Endodermal cell (in vitro differentiated cells): ENCODE data around the gene LAPTM5. TPM values are rescaled to one million over a fixed set of nuclear protein-coding genes. Genes with fewer than 3 reads are reported as not detected.

Experiments
- DNase-seq: peaks from one replicate; pipeline ENCODE4 v3.0.0-alpha.2; 2017
- H3K27ac ChIP-seq: 2 replicates; pipeline ENCODE4 v1.5.1; 2013; ENCODE audit warnings: mild to moderate bottlenecking, low read depth, low read length, moderate library complexity
- H3K27me3 ChIP-seq: 2 replicates; pipeline ENCODE4 v1.6.1; 2013; ENCODE audit warnings: mild to moderate bottlenecking, low read length, moderate library complexity; ENCODE audit not compliant: insufficient read depth, control insufficient read depth, poor library complexity, severe bottlenecking
- H3K36me3 ChIP-seq: 2 replicates; pipeline ENCODE4 v1.7.0; 2013; ENCODE audit warnings: mild to moderate bottlenecking, low read length, moderate library complexity; ENCODE audit not compliant: control insufficient read depth, insufficient read depth
- H3K4me1 ChIP-seq: one replicate; pipeline ENCODE4 v1.7.0; 2013; ENCODE audit warnings: low read length; ENCODE audit not compliant: control insufficient read depth, insufficient read depth
- H3K4me3 ChIP-seq: 2 replicates; pipeline ENCODE4 v1.5.1; 2013; ENCODE audit warnings: mild to moderate bottlenecking, low read length, moderate library complexity
- H3K9ac ChIP-seq: 2 replicates; pipeline ENCODE4 v1.6.1; 2013; ENCODE audit warnings: mild to moderate bottlenecking, low read length, moderate library complexity; ENCODE audit not compliant: poor library complexity, severe bottlenecking; ENCODE audit errors: extremely low read depth
- H3K9me3 ChIP-seq: 2 replicates; pipeline ENCODE4 v1.6.1; 2013; ENCODE audit warnings: mild to moderate bottlenecking, low read length, moderate library complexity; ENCODE audit not compliant: control insufficient read depth
- H3K27ac Mint-ChIP-seq: 2 replicates; pipeline ENCODE4 v1.8.0; 2020; ENCODE audit warnings: mixed read lengths
- H3K27me3 Mint-ChIP-seq: 2 replicates; pipeline ENCODE4 v1.8.0; 2021; ENCODE audit warnings: mild to moderate bottlenecking, mixed read lengths; ENCODE audit not compliant: insufficient read depth
- H3K36me3 Mint-ChIP-seq: 2 replicates; pipeline ENCODE4 v1.8.0; 2020; ENCODE audit warnings: low read depth, mixed read lengths
- H3K4me1 Mint-ChIP-seq: 2 replicates; pipeline ENCODE4 v1.8.0; 2020; ENCODE audit warnings: mixed read lengths
- H3K4me3 Mint-ChIP-seq: 2 replicates; pipeline ENCODE4 v1.8.0; 2020; ENCODE audit warnings: mild to moderate bottlenecking, moderate library complexity, mixed read lengths
- H3K9me3 Mint-ChIP-seq: 2 replicates; pipeline ENCODE4 v1.8.0; 2020; ENCODE audit warnings: mild to moderate bottlenecking, mixed read lengths
- CTCF ChIP-seq: fragments of 200-600 bp; sonication (generic); conservative IDR thresholded peaks from 2 replicates; pipeline ENCODE4 v1.5.0; 2021; ENCODE audit warnings: antibody characterized with exemption, mild to moderate bottlenecking
- WGBS, 2 experiments: methylation state at CpG; one replicate each; pipeline versions ENCODE4 v1.1.5 to v1.1.7; 2013; ENCODE audit warnings: missing lambda C conversion rate in 2 of 2, mixed read lengths in 1 of 2; ENCODE audit not compliant: insufficient coverage in 1 of 2, insufficient read length in 1 of 2; 5-methylcytosine and 5-hydroxymethylcytosine counted together
- total RNA-seq, 2 donors: library from RNA; stranded (reverse); fragmentation: NEBNext Ultra II Directional in 1 of 2; extraction: Animal tissue kit (Norgen Biotek cat#: 25700) in 1 of 2; gene quantifications; 2 replicates in 1 of 2; 3 replicates in 1 of 2; pipeline ENCODE4 v1.2.1, GENCODE V29; 2021

LAPTM5 gene
- total RNA-seq, 2 donors from 2014 or later, result not detected

- peaks cover 31% of the 10 kb centered on the region for H3K4me1 ChIP-seq
- no peak for TF ChIP-seq CTCF
- H3K27me3 ChIP-seq, result no peaks in the 10 kb centered on the region
- no peaks in the 10 kb centered on the region for H3K9me3 Mint-ChIP-seq
- WGBS, 2 experiments, result 89 to 100% methylated on average over 2 to 3 of the region's 3 CpGs
- peaks cover 46% of the 10 kb centered on the region for H3K4me1 Mint-ChIP-seq
- H3K36me3 ChIP-seq, result no peaks in the 10 kb centered on the region
- no peaks in the 10 kb centered on the region for H3K9me3 ChIP-seq
- no peak for DNase-seq
- no peak overlapping the region for H3K9ac ChIP-seq
- H3K27ac ChIP-seq, result no peak overlapping the region
- no peaks in the 10 kb centered on the region for H3K36me3 Mint-ChIP-seq
- no peaks in the 10 kb centered on the region for H3K27me3 Mint-ChIP-seq
- H3K4me3 ChIP-seq, result no peak overlapping the region
- no peak overlapping the region for H3K4me3 Mint-ChIP-seq
- H3K27ac Mint-ChIP-seq, result no peak overlapping the region
These were observed 64.2 kb downstream of the LAPTM5 start for GRCh38 chr1:30693366-30693765.

- H3K9me3 Mint-ChIP-seq, result no peaks in the 10 kb centered on the region
- H3K9me3 ChIP-seq, result no peaks in the 10 kb centered on the region
- no peaks in the 10 kb centered on the region for H3K27me3 ChIP-seq
- no peaks in the 10 kb centered on the region for H3K27me3 Mint-ChIP-seq
- H3K9ac ChIP-seq, result no peak overlapping the region
- H3K27ac ChIP-seq, result no peak overlapping the region
- H3K4me3 Mint-ChIP-seq, result no peak overlapping the region
- WGBS, 2 experiments, result 94 to 97% methylated on average over 7 of the region's 7 CpGs
- no peak for TF ChIP-seq CTCF
- H3K4me1 Mint-ChIP-seq, result peaks cover 45% of the 10 kb centered on the region
- no peaks in the 10 kb centered on the region for H3K36me3 Mint-ChIP-seq
- no peak overlapping the region for H3K4me3 ChIP-seq
- no peak for DNase-seq
- no peaks in the 10 kb centered on the region for H3K36me3 ChIP-seq
- no peak overlapping the region for H3K27ac Mint-ChIP-seq
- H3K4me1 ChIP-seq, result peaks cover 31% of the 10 kb centered on the region
These were observed 64.6 kb downstream of the LAPTM5 start for GRCh38 chr1:30692948-30693301.

GRCh38 chr1:30692201-30692947, 65.2 kb downstream of the LAPTM5 start:
- H3K27ac Mint-ChIP-seq, result no peak overlapping the region
- H3K27me3 Mint-ChIP-seq, result no peaks in the 10 kb centered on the region
- no peak overlapping the region for H3K9ac ChIP-seq

More at GRCh38 chr1:30692201-30692947, 65.2 kb downstream of the LAPTM5 start:
- Histone ChIP-seq H3K4me1 (peaks cover 27% of the 10 kb centered on the region), H3K27ac (no peak overlapping the region), H3K9me3 (no peaks in the 10 kb centered on the region), H3K27me3 (no peaks in the 10 kb centered on the region), H3K4me3 (no peak overlapping the region), H3K36me3 (no peaks in the 10 kb centered on the region)
- WGBS, 2 experiments, result 87 to 90% methylated on average over 6 to 7 of the region's 7 CpGs
- no peak for DNase-seq
- Mint-ChIP-seq H3K9me3 (no peaks in the 10 kb centered on the region), H3K4me3 (no peak overlapping the region), H3K36me3 (no peaks in the 10 kb centered on the region), H3K4me1 (peaks cover 41% of the 10 kb centered on the region)
- TF ChIP-seq CTCF, result no peak
